Kidney (tissue), 22 donors: ENCODE data around the gene GBP3. TPM values are rescaled to one million over a fixed set of nuclear protein-coding genes. Genes with fewer than 3 reads are reported as not detected.

ENCODE experiments used
- DNase-seq, 5 donors: peaks; one replicate each; pipeline ENCODE4 v3.0.0-alpha.2; 2013 to 2020
- FAIRE-seq: peaks from 2 replicates; lab custom pipeline; 2012; peaks lifted over from hg19 to GRCh38; lab: Jason Lieb, UNC
- H3K27ac ChIP-seq, 2 donors: one replicate each; pipeline ENCODE4 v1.7.0; 2013; ENCODE audit warnings: low read depth in 2 of 2, low read length in 2 of 2, inconsistent platforms in 1 of 2
- H3K27me3 ChIP-seq: one replicate; pipeline ENCODE4 v1.7.1; 2013; ENCODE audit warnings: low read length, inconsistent platforms; ENCODE audit not compliant: control insufficient read depth, insufficient read depth
- H3K36me3 ChIP-seq, 3 donors: one replicate each; pipeline versions ENCODE4 v1.7.0 to v1.7.1; 2013; ENCODE audit warnings: low read length in 3 of 3, control low read depth in 1 of 3, inconsistent platforms in 1 of 3; ENCODE audit not compliant: insufficient read depth in 3 of 3, control insufficient read depth in 2 of 3
- H3K4me1 ChIP-seq, 3 donors: one replicate each; pipeline versions ENCODE4 v1.7.0 to v1.7.1; 2013; ENCODE audit warnings: low read length in 3 of 3, inconsistent platforms in 1 of 3, low read depth in 1 of 3; ENCODE audit not compliant: control insufficient read depth in 2 of 3, insufficient read depth in 2 of 3
- H3K4me3 ChIP-seq, 3 donors: one replicate each; pipeline versions ENCODE4 v1.7.0 to v1.8.1; 2013; ENCODE audit warnings: low read length in 3 of 3, control low read depth in 1 of 3, inconsistent platforms in 1 of 3
- H3K9ac ChIP-seq, 3 donors: one replicate each; pipeline versions ENCODE4 v1.7.0 to v1.7.1; 2013; ENCODE audit warnings: low read length in 3 of 3, control low read depth in 1 of 3, inconsistent platforms in 1 of 3
- H3K9me3 ChIP-seq, 3 donors: one replicate each; pipeline versions ENCODE4 v1.7.0 to v1.7.1; 2013; ENCODE audit warnings: low read length in 3 of 3, control low read depth in 1 of 3, inconsistent platforms in 1 of 3; ENCODE audit not compliant: control insufficient read depth in 2 of 3, insufficient read depth in 1 of 3
- intact Hi-C: fragments of 100-400 bp; cut with DNase I; formaldehyde crosslinking; loops from one replicate; pipeline ENCODE4 v1.11.1; 2022
- long read RNA-seq, 10 donors: library from polyadenylated mRNA in 1 of 10; unstranded in 1 of 10; transcript quantifications; one replicate each; pipeline ENCODE4 v2.0.0 and lab custom pipeline, GENCODE V29; 2021 to 2026
- polyA plus RNA-seq: library from polyadenylated mRNA; stranded (reverse); fragments of 350-450 nt; fragmentation: Illumina TruSeq; extraction: RNeasy Lipid Tissue Mini Kit (QIAGEN cat#74804); gene quantifications from one replicate; pipeline ENCODE4 v1.2.3, GENCODE V29; 2014; ENCODE audit warnings: low read depth, low replicate concordance; ENCODE audit not compliant: insufficient read depth
- total RNA-seq: library from RNA; stranded (reverse); fragmentation: NEBNext Ultra II Directional; extraction: Animal tissue kit (Norgen Biotek cat#: 25700); gene quantifications from one replicate; pipeline ENCODE4 v1.2.1, GENCODE V29; 2021
- TF ChIP-seq, protein P1 (sequence below): IDR thresholded peaks from 3 replicates; pipeline ENCODE4 v1.5.1; 2012; ENCODE audit warnings: mild to moderate bottlenecking, moderate library complexity, borderline replicate concordance; ENCODE audit not compliant: insufficient read depth; ENCODE audit errors: extremely low read depth
- donor health status: control.
- donor health status: control.
- donor health status: control.
- donor health status: control.
- donor health status: control.
- donor health status: DM: yes; HTN: yes; CAD: no.
- donor health status: Normal renal cell carcinoma (clear cell type).

GBP3 gene, protein sequence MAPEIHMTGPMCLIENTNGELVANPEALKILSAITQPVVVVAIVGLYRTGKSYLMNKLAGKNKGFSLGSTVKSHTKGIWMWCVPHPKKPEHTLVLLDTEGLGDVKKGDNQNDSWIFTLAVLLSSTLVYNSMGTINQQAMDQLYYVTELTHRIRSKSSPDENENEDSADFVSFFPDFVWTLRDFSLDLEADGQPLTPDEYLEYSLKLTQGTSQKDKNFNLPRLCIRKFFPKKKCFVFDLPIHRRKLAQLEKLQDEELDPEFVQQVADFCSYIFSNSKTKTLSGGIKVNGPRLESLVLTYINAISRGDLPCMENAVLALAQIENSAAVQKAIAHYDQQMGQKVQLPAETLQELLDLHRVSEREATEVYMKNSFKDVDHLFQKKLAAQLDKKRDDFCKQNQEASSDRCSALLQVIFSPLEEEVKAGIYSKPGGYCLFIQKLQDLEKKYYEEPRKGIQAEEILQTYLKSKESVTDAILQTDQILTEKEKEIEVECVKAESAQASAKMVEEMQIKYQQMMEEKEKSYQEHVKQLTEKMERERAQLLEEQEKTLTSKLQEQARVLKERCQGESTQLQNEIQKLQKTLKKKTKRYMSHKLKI
- 57.7 TPM for total RNA-seq
- polyA plus RNA-seq, result 31.5 TPM
- long read RNA-seq, donor 1, partial matches to known transcripts, result 0 of 1 reads
- long read RNA-seq, donor 1, other reads (novel, unspliced or antisense), result 0 of 1 reads
- long read RNA-seq, donor 2, partial matches to known transcripts, result 0 of 1 reads
- long read RNA-seq, donor 2, other reads (novel, unspliced or antisense), result 0 of 1 reads
- long read RNA-seq, donor 3, partial matches to known transcripts, result 0 of 5 reads
- long read RNA-seq, donor 3, other reads (novel, unspliced or antisense), result 0 of 5 reads
- long read RNA-seq, donor 4, partial matches to known transcripts, result 0 of 1 reads
- long read RNA-seq, donor 4, other reads (novel, unspliced or antisense), result 0 of 1 reads
- long read RNA-seq, donor 5, result 0 reads
- long read RNA-seq, donor 6, result 0 reads
- long read RNA-seq, donor 7, transcript GBP3-208 (12 exons, 2,561 nt), result major isoform, 5 of 25 reads
- long read RNA-seq, donor 7, partial matches to known transcripts, result 10 of 25 reads
- long read RNA-seq, donor 7, other reads (novel, unspliced or antisense), result 5 of 25 reads
- long read RNA-seq, donor 8, result 0 reads
- long read RNA-seq, donor 9, result 0 reads
- long read RNA-seq, donor 10, partial matches to known transcripts, result 0 of 1 reads
- long read RNA-seq, donor 10, other reads (novel, unspliced or antisense), result 0 of 1 reads

- peak within 1 kb of the TSS; percentile 60 to 87 for H3K27ac ChIP-seq
- H3K36me3 ChIP-seq, result peaks cover 0 to 8% (median 4%) of the 10 kb centered on the region in 3 donors
- TF ChIP-seq, protein P1, sequence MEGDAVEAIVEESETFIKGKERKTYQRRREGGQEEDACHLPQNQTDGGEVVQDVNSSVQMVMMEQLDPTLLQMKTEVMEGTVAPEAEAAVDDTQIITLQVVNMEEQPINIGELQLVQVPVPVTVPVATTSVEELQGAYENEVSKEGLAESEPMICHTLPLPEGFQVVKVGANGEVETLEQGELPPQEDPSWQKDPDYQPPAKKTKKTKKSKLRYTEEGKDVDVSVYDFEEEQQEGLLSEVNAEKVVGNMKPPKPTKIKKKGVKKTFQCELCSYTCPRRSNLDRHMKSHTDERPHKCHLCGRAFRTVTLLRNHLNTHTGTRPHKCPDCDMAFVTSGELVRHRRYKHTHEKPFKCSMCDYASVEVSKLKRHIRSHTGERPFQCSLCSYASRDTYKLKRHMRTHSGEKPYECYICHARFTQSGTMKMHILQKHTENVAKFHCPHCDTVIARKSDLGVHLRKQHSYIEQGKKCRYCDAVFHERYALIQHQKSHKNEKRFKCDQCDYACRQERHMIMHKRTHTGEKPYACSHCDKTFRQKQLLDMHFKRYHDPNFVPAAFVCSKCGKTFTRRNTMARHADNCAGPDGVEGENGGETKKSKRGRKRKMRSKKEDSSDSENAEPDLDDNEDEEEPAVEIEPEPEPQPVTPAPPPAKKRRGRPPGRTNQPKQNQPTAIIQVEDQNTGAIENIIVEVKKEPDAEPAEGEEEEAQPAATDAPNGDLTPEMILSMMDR, result no peak
- FAIRE-seq, result peak; percentile 93
- no peaks in the 10 kb centered on the region for H3K27me3 ChIP-seq
- intact Hi-C loops, result no loop called here
- peak in 2 of 5 donors; percentile 43 to 53 for DNase-seq
- no peaks in the 10 kb centered on the region for H3K9me3 ChIP-seq
- peak within 1 kb of the TSS; percentile 24 to 72 (median 60) for H3K9ac ChIP-seq
- peaks cover 0 to 14% (median 9%) of the 10 kb centered on the region in 3 donors for H3K4me1 ChIP-seq
- peak within 1 kb of the TSS; percentile 46 to 95 (median 73) for H3K4me3 ChIP-seq
Observed at GRCh38 chr1:89022167-89022959, at the start of gene GBP3. Gene GBP3, minus strand, starts transcription at chr1:89022866. Its CDS starts 2,145 bp downstream, at chr1:89020721.

- no peak for FAIRE-seq
- no peak for DNase-seq
- H3K4me3 ChIP-seq, result peak overlapping the region in 2 of 3 donors; percentile 18 to 49
- intact Hi-C loops, result no loop called here
- H3K4me1 ChIP-seq, result peaks cover 0 to 2% (median 0%) of the 10 kb centered on the region in 3 donors
- TF ChIP-seq, protein P1, result no peak
- no peaks in the 10 kb centered on the region for H3K36me3 ChIP-seq
- peak overlapping the region in 1 of 2 donors; percentile 33 for H3K27ac ChIP-seq
- no peaks in the 10 kb centered on the region for H3K27me3 ChIP-seq
- no peak overlapping the region for H3K9ac ChIP-seq
- no peaks in the 10 kb centered on the region for H3K9me3 ChIP-seq
Observed at GRCh38 chr1:89070509-89070908, 47.8 kb upstream of the GBP3 start.

DNA sequence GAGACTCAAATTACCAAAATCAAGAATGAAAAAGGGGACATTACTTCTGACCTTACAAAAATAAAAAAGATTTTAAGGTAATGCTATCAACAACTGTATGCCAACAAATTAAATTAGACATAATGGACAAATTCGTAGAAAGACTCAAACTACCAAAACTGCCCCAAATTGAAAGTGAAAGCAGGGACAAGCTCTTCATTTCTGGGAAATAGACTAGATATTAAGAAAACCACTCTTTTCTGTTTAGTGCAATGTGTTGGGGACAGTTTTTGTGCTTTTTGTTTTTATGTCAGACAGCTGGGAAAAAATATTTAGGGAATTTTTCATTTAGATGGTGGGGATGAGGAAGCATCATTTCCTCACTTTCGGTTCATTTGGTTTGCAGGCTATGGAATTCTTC lies 47.3 kb upstream of the GBP3 start:
- no peaks in the 10 kb centered on the region for H3K36me3 ChIP-seq
- intact Hi-C loops, result no loop called here
- H3K4me3 ChIP-seq, result peak overlapping the region in 2 of 3 donors; percentile 18 to 49
- FAIRE-seq, result peak; percentile 44
- peak in 1 of 5 donors; percentile 5 for DNase-seq
- H3K9me3 ChIP-seq, result no peaks in the 10 kb centered on the region
- H3K27ac ChIP-seq, result peak overlapping the region in 1 of 2 donors; percentile 33
- H3K4me1 ChIP-seq, result peaks cover 0 to 4% (median 0%) of the 10 kb centered on the region in 3 donors
- H3K27me3 ChIP-seq, result no peaks in the 10 kb centered on the region
- H3K9ac ChIP-seq, result no peak overlapping the region
- TF ChIP-seq, protein P1, result no peak
